Osteocyte (in vitro differentiated cells): Measurements from ENCODE around the gene CRACR2A. TPM values are rescaled to one million over a fixed set of nuclear protein-coding genes. Genes with fewer than 3 reads are reported as not detected.

ENCODE experiments used
- DNase-seq: peaks from one replicate; pipeline ENCODE4 v3.0.0; 2021; ENCODE audit warnings: mixed read lengths; ENCODE audit not compliant: unreplicated experiment; ENCODE audit errors: extremely low spot score
- H3K27ac Mint-ChIP-seq: one replicate; pipeline ENCODE4 v1.8.0; 2021; ENCODE audit warnings: mild to moderate bottlenecking, mixed read lengths; ENCODE audit not compliant: unreplicated experiment
- H3K27me3 Mint-ChIP-seq: one replicate; pipeline ENCODE4 v1.8.0; 2021; ENCODE audit warnings: mixed read lengths; ENCODE audit not compliant: unreplicated experiment
- H3K36me3 Mint-ChIP-seq: one replicate; pipeline ENCODE4 v1.8.0; 2021; ENCODE audit warnings: mixed read lengths; ENCODE audit not compliant: unreplicated experiment
- H3K4me1 Mint-ChIP-seq: one replicate; pipeline ENCODE4 v1.8.0; 2021; ENCODE audit warnings: mixed read lengths; ENCODE audit not compliant: unreplicated experiment
- H3K4me3 Mint-ChIP-seq: one replicate; pipeline ENCODE4 v1.8.0; 2021; ENCODE audit warnings: mild to moderate bottlenecking, moderate library complexity, mixed read lengths; ENCODE audit not compliant: unreplicated experiment
- H3K9me3 Mint-ChIP-seq: one replicate; pipeline ENCODE4 v1.8.0; 2021; ENCODE audit warnings: mixed read lengths; ENCODE audit not compliant: unreplicated experiment
- CTCF ChIP-seq: fragments of 200-600 bp; sonication (generic); IDR thresholded peaks from 2 replicates; pipeline ENCODE4 v1.5.0; 2021; ENCODE audit warnings: antibody characterized with exemption, mild to moderate bottlenecking, moderate library complexity
- total RNA-seq: library from RNA; stranded (reverse); gene quantifications from 2 replicates; pipeline ENCODE4 v1.2.1, GENCODE V29; 2021

The CRACR2A gene
- total RNA-seq, 1 donor from 2014 or later, result 0.13 TPM

DNA sequence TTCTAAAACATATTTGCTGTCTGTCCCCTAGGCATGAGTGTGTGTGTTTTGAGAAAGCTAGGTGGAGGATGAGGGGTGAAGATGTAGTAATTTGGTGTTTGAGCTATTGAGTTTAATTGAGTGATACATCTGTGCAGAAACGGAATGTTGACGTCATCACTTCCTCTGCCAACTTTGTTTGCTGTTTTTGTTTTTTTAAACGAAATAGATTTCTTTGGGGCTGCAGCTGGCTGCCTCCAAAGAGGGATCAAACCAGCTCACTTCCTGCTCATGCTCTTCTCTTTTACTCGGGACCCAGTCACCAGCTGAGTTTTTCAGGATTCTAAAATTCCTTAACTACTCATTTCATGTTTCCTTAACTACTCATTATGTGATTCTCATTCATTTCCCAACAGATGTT, 19.5 kb upstream of the CRACR2A start:
- Mint-ChIP-seq H3K4me3 (no peak overlapping the region), H3K27me3 (no peaks in the 10 kb centered on the region), H3K36me3 (no peaks in the 10 kb centered on the region), H3K4me1 (no peaks in the 10 kb centered on the region), H3K9me3 (no peaks in the 10 kb centered on the region), H3K27ac (no peak overlapping the region)
- DNase-seq, result no peak
- TF ChIP-seq CTCF, result no peak

DNA sequence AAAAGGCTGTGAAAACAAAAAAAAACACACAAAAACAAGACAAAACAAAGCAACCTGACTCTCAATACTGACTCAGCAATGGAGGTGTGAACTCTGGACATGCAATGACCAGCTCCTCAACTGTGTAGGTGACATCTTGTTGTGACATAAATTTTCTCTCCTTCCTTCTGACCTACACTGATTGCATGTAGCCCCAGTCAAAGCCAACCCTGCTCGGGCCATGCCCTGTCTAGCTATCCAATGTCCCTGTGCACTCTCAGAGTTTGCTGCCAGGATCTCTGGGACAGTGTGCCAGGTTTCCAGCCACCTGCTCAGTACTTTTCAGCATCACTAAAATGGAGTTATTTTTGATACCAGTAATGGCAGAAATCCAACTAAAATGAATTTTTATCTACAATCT, 18.9 kb upstream of the CRACR2A start:
- no peak for TF ChIP-seq CTCF
- no peak overlapping the region for H3K4me3 Mint-ChIP-seq
- no peak overlapping the region for H3K27ac Mint-ChIP-seq
- no peaks in the 10 kb centered on the region for H3K9me3 Mint-ChIP-seq
- H3K27me3 Mint-ChIP-seq, result no peaks in the 10 kb centered on the region
- no peaks in the 10 kb centered on the region for H3K4me1 Mint-ChIP-seq
- no peaks in the 10 kb centered on the region for H3K36me3 Mint-ChIP-seq
- DNase-seq, result no peak

GRCh38 chr12:3770891-3771290, 18.0 kb upstream of the CRACR2A start:
- Mint-ChIP-seq H3K4me1 (no peaks in the 10 kb centered on the region), H3K27ac (no peak overlapping the region), H3K9me3 (no peaks in the 10 kb centered on the region), H3K36me3 (no peaks in the 10 kb centered on the region), H3K4me3 (no peak overlapping the region), H3K27me3 (peaks cover 2% of the 10 kb centered on the region)
- no peak for TF ChIP-seq CTCF
- DNase-seq, result no peak

GRCh38 chr12:3768911-3769447, 16.1 kb upstream of the CRACR2A start:
- no peak overlapping the region for H3K4me3 Mint-ChIP-seq
- no peak for TF ChIP-seq CTCF
- H3K27ac Mint-ChIP-seq, result no peak overlapping the region
- no peaks in the 10 kb centered on the region for H3K9me3 Mint-ChIP-seq
- no peaks in the 10 kb centered on the region for H3K4me1 Mint-ChIP-seq
- H3K27me3 Mint-ChIP-seq, result peaks cover 6% of the 10 kb centered on the region
- DNase-seq, result no peak
- H3K36me3 Mint-ChIP-seq, result no peaks in the 10 kb centered on the region

GRCh38 chr12:3761116-3761735, 8.3 kb upstream of the CRACR2A start:
- H3K27ac Mint-ChIP-seq, result no peak overlapping the region
- no peaks in the 10 kb centered on the region for H3K4me1 Mint-ChIP-seq
- TF ChIP-seq CTCF, result no peak
- H3K36me3 Mint-ChIP-seq, result no peaks in the 10 kb centered on the region
- peaks cover 24% of the 10 kb centered on the region for H3K27me3 Mint-ChIP-seq
- no peak for DNase-seq
- H3K4me3 Mint-ChIP-seq, result no peak overlapping the region
- no peaks in the 10 kb centered on the region for H3K9me3 Mint-ChIP-seq
